ENCODE data around the gene HNF4A. TPM values are rescaled to one million over a fixed set of nuclear protein-coding genes. Genes with fewer than 3 reads are reported as not detected.

Gene HNF4A
- total RNA-seq, 3 donors from 2014 or later (not counting 1 experiment from before 2014, with no cell fraction given) = not detected

GRCh38 chr20:44331201-44331600 lies 24.3 kb upstream of the HNF4A start:
- Mint-ChIP-seq H3K9me3 (no peaks in the 10 kb centered on the region), H3K36me3 (no peaks in the 10 kb centered on the region), H3K4me3 (no peak overlapping the region), H3K27me3 (ENCODE audit: low read depth in 2 of 2) (peaks cover 23 to 38% of the 10 kb centered on the region in 2 donors), H3K4me1 (no peaks in the 10 kb centered on the region), H3K27ac (no peak overlapping the region)
- WGBS (ENCODE audit: insufficient coverage) = 94% methylated on average over 2 of the region's 2 CpGs
- H3K27me3 ChIP-seq (ENCODE audit: control insufficient read depth, insufficient read depth, low read length) = peaks cover 5% of the 10 kb centered on the region
- H3K4me1 ChIP-seq (ENCODE audit: control insufficient read depth, insufficient read depth, low read length) = no peaks in the 10 kb centered on the region
- no peak for DNase-seq
- no peaks in the 10 kb centered on the region for H3K9me3 ChIP-seq (ENCODE audit: control insufficient read depth, insufficient read depth, low read length)
- H3K27ac ChIP-seq (ENCODE audit: low read length) = no peak overlapping the region
- no peak for ATAC-seq
- intact Hi-C loops (cut with micrococcal nuclease) = no loop called here
- TF ChIP-seq CTCF (IDR thresholded peaks at IDR 0.05) = no peak
- no peaks in the 10 kb centered on the region for H3K36me3 ChIP-seq (ENCODE audit: control insufficient read depth, insufficient read depth, low read length)
- H3K4me3 ChIP-seq (ENCODE audit: low read length) = no peak overlapping the region

- Mint-ChIP-seq H3K27me3 (ENCODE audit: low read depth in 2 of 2) (peaks cover 15 to 21% of the 10 kb centered on the region in 2 donors), H3K36me3 (no peaks in the 10 kb centered on the region), H3K9me3 (no peaks in the 10 kb centered on the region), H3K4me1 (no peaks in the 10 kb centered on the region), H3K4me3 (no peak overlapping the region), H3K27ac (no peak overlapping the region)
- Histone ChIP-seq H3K4me1 (ENCODE audit: control insufficient read depth, insufficient read depth, low read length) (no peaks in the 10 kb centered on the region), H3K27me3 (ENCODE audit: control insufficient read depth, insufficient read depth, low read length) (no peaks in the 10 kb centered on the region), H3K27ac (ENCODE audit: low read length) (no peak overlapping the region), H3K4me3 (ENCODE audit: low read length) (no peak overlapping the region), H3K36me3 (ENCODE audit: control insufficient read depth, insufficient read depth, low read length) (no peaks in the 10 kb centered on the region), H3K9me3 (ENCODE audit: control insufficient read depth, insufficient read depth, low read length) (no peaks in the 10 kb centered on the region)
- ATAC-seq (no peak), DNase-seq (no peak)
- 70% methylated on average over 8 of the region's 8 CpGs for WGBS (ENCODE audit: insufficient coverage)
- no peak for TF ChIP-seq CTCF (IDR thresholded peaks at IDR 0.05)
- intact Hi-C loops (cut with micrococcal nuclease) = no loop called here
Observed at GRCh38 chr20:44334306-44334705, 21.2 kb upstream of the HNF4A start.

GRCh38 chr20:44334709-44335108 lies 20.8 kb upstream of the HNF4A start:
- Histone ChIP-seq H3K4me3 (ENCODE audit: low read length) (no peak overlapping the region), H3K9me3 (ENCODE audit: control insufficient read depth, insufficient read depth, low read length) (no peaks in the 10 kb centered on the region), H3K27me3 (ENCODE audit: control insufficient read depth, insufficient read depth, low read length) (no peaks in the 10 kb centered on the region), H3K36me3 (ENCODE audit: control insufficient read depth, insufficient read depth, low read length) (no peaks in the 10 kb centered on the region), H3K27ac (ENCODE audit: low read length) (no peak overlapping the region), H3K4me1 (ENCODE audit: control insufficient read depth, insufficient read depth, low read length) (no peaks in the 10 kb centered on the region)
- H3K9me3 Mint-ChIP-seq = no peaks in the 10 kb centered on the region
- DNase-seq = no peak
- H3K27me3 Mint-ChIP-seq (ENCODE audit: low read depth in 2 of 2) = peaks cover 13 to 21% of the 10 kb centered on the region in 2 donors
- ATAC-seq = no peak
- H3K4me3 Mint-ChIP-seq = no peak overlapping the region
- WGBS (ENCODE audit: insufficient coverage) = 90% methylated on average over 4 of the region's 4 CpGs
- no peak for TF ChIP-seq CTCF (IDR thresholded peaks at IDR 0.05)
- no peaks in the 10 kb centered on the region for H3K36me3 Mint-ChIP-seq
- no peak overlapping the region for H3K27ac Mint-ChIP-seq
- no peaks in the 10 kb centered on the region for H3K4me1 Mint-ChIP-seq
- intact Hi-C loops (cut with micrococcal nuclease) = no loop called here

GRCh38 chr20:44335675-44336074 lies 19.8 kb upstream of the HNF4A start:
- H3K4me3 ChIP-seq (ENCODE audit: low read length) = no peak overlapping the region
- no peaks in the 10 kb centered on the region for H3K36me3 ChIP-seq (ENCODE audit: control insufficient read depth, insufficient read depth, low read length)
- WGBS (ENCODE audit: insufficient coverage) = 81% methylated on average over 2 of the region's 2 CpGs
- no peak for TF ChIP-seq CTCF (IDR thresholded peaks at IDR 0.05)
- Mint-ChIP-seq H3K27ac (no peak overlapping the region), H3K9me3 (no peaks in the 10 kb centered on the region), H3K27me3 (ENCODE audit: low read depth in 2 of 2) (peaks cover 13 to 17% of the 10 kb centered on the region in 2 donors), H3K4me1 (no peaks in the 10 kb centered on the region), H3K36me3 (no peaks in the 10 kb centered on the region), H3K4me3 (no peak overlapping the region)
- ATAC-seq (no peak), DNase-seq (no peak)
- H3K27me3 ChIP-seq (ENCODE audit: control insufficient read depth, insufficient read depth, low read length) = no peaks in the 10 kb centered on the region
- H3K4me1 ChIP-seq (ENCODE audit: control insufficient read depth, insufficient read depth, low read length) = no peaks in the 10 kb centered on the region
- H3K27ac ChIP-seq (ENCODE audit: low read length) = no peak overlapping the region
- no peaks in the 10 kb centered on the region for H3K9me3 ChIP-seq (ENCODE audit: control insufficient read depth, insufficient read depth, low read length)
- intact Hi-C loops (cut with micrococcal nuclease) = no loop called here
